Measurements from ENCODE around the gene IRGM. TPM values are rescaled to one million over a fixed set of nuclear protein-coding genes. Genes with fewer than 3 reads are reported as not detected.
"Not testable (repeated sequence)": the region's sequence is repeated elsewhere in the genome, so short reads cannot be mapped to it uniquely, and the experiment has no call there.

IRGM gene
- total RNA-seq, 3 donors from 2014 or later, result 0.66 to 0.80 (median 0.73) TPM

DNA sequence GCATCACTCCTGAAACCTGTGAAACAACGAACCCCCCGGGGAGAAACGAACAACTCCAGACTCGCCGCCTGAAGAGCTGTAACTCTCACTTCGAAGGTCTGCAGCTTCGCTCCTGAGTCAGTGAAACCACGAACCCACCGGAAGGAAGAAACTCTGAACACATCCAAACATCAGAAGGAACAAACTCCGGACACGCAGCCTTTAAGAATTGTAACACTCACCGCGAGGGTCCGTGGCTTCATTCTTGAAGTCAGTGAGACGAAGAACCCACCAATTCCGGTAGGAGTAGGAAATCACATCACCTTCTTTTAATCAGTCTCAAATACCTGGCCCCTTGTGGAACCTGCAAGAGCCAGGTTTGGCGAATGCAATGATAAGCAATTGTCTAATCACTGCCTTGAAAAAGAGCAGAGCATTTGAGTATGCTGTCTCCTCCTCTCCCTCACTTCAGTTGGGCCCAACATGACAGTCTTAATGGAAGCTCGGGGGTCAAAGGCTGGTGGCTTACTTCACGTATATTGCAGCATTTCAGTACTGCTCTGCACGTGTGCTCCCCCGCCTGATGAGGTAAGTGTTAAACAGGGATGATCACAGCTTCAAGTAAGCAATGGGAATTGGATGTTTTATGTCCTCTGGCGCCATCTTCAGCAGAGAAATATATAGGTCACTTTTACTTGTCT lies 473 bp downstream of the IRGM start:
- H3K36me3 ChIP-seq, result no peaks in the 10 kb centered on the region
- no peak overlapping the region for H3K27ac ChIP-seq
- H3K27me3 ChIP-seq, result no peaks in the 10 kb centered on the region
- DNase-seq (ENCODE audit: low spot score in 2 of 2), result peak in 1 of 2 donors; percentile 42
- TF ChIP-seq, protein P1, sequence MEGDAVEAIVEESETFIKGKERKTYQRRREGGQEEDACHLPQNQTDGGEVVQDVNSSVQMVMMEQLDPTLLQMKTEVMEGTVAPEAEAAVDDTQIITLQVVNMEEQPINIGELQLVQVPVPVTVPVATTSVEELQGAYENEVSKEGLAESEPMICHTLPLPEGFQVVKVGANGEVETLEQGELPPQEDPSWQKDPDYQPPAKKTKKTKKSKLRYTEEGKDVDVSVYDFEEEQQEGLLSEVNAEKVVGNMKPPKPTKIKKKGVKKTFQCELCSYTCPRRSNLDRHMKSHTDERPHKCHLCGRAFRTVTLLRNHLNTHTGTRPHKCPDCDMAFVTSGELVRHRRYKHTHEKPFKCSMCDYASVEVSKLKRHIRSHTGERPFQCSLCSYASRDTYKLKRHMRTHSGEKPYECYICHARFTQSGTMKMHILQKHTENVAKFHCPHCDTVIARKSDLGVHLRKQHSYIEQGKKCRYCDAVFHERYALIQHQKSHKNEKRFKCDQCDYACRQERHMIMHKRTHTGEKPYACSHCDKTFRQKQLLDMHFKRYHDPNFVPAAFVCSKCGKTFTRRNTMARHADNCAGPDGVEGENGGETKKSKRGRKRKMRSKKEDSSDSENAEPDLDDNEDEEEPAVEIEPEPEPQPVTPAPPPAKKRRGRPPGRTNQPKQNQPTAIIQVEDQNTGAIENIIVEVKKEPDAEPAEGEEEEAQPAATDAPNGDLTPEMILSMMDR (IDR thresholded peaks at IDR 0.05), result peak; percentile 56 to 82 (median 72)
- TF ChIP-seq POLR2AphosphoS5 (IDR thresholded peaks at IDR 0.05) (peak in 1 of 3 donors; percentile 48), POLR2A (IDR thresholded peaks at IDR 0.05) (no peak)
- intact Hi-C loops (cut with DNase I; ENCODE audit: low total_unique reads), result no loop called here
- H3K4me1 ChIP-seq, result no peaks in the 10 kb centered on the region
- no peak overlapping the region for H3K4me3 ChIP-seq
- H3K9me3 ChIP-seq, result no peaks in the 10 kb centered on the region

- no peak for DNase-seq (ENCODE audit: low spot score in 2 of 2)
- H3K4me3 ChIP-seq, result no peak overlapping the region
- H3K9me3 ChIP-seq, result no peaks in the 10 kb centered on the region
- intact Hi-C loops (cut with DNase I; ENCODE audit: low total_unique reads), result no loop called here
- H3K4me1 ChIP-seq, result no peaks in the 10 kb centered on the region
- H3K27me3 ChIP-seq, result no peaks in the 10 kb centered on the region
- H3K36me3 ChIP-seq, result no peaks in the 10 kb centered on the region
- TF ChIP-seq POLR2A (IDR thresholded peaks at IDR 0.05) (no peak), POLR2AphosphoS5 (IDR thresholded peaks at IDR 0.05) (no peak)
- TF ChIP-seq, protein P1 (IDR thresholded peaks at IDR 0.05), result no peak
- H3K27ac ChIP-seq, result no peak overlapping the region
These were observed 994 bp downstream of the IRGM start for GRCh38 chr5:150847334-150847695.

- DNase-seq (ENCODE audit: low spot score in 2 of 2), result no peak
- Histone ChIP-seq H3K27ac (no peak overlapping the region), H3K4me3 (no peak overlapping the region), H3K9me3 (no peaks in the 10 kb centered on the region), H3K4me1 (no peaks in the 10 kb centered on the region), H3K36me3 (no peaks in the 10 kb centered on the region), H3K27me3 (no peaks in the 10 kb centered on the region)
- intact Hi-C loops (cut with DNase I; ENCODE audit: low total_unique reads), result no loop called here
- TF ChIP-seq, protein P1 (IDR thresholded peaks at IDR 0.05), result no peak
- TF ChIP-seq POLR2A (IDR thresholded peaks at IDR 0.05), result no peak
- TF ChIP-seq POLR2AphosphoS5 (IDR thresholded peaks at IDR 0.05), result no peak
These were observed 1.9 kb downstream of the IRGM start for GRCh38 chr5:150848271-150848670.

DNA sequence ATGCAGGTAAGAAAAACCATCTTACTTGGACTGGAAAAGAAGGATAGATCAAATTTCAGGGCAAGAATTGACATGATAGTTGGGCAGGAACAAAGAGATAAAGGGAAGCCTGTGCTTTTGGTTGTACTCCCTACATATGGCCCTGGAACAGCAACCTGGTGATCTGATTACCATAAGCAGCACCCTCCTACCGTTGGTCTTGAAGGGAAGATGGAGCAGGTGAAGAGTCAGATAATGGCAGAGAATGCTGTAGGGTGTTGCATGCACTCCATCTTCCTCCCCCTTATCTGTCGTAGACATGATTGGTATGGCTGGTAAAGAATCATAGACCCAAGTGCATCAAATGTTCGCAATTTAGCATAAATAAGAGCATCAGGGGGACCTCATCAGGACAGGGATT lies 4.7 kb downstream of the IRGM start:
- no peak for TF ChIP-seq POLR2A (IDR thresholded peaks at IDR 0.05)
- TF ChIP-seq, protein P1 (IDR thresholded peaks at IDR 0.05), result no peak
- no peak for TF ChIP-seq POLR2AphosphoS5 (IDR thresholded peaks at IDR 0.05)
- DNase-seq (ENCODE audit: low spot score in 2 of 2), result no peak
- intact Hi-C loops (cut with DNase I; ENCODE audit: low total_unique reads), result no loop called here
- Histone ChIP-seq H3K9me3 (no peaks in the 10 kb centered on the region), H3K4me1 (no peaks in the 10 kb centered on the region), H3K27me3 (no peaks in the 10 kb centered on the region), H3K4me3 (no peak overlapping the region), H3K36me3 (no peaks in the 10 kb centered on the region), H3K27ac (no peak overlapping the region)

DNA sequence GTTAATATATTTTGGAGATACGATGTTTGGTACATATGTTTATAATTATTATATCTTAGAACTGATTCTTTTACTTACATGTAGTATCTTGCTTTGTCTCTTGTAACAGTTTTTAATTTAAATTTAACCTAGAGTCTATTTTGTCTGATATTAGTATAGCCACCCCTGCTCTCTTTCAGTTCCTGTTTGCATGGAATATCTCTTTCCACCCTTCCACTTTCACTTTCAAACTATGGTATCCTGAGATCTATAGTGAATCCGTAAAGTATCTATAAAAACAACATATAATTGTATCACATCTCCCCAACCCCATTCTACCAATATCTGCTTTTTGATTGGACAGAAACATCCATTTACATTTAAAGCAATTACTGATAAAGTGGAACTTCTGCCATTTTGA lies 7.2 kb downstream of the IRGM start:
- Histone ChIP-seq H3K4me1 (no peaks in the 10 kb centered on the region), H3K4me3 (no peak overlapping the region), H3K27ac (no peak overlapping the region), H3K9me3 (no peaks in the 10 kb centered on the region), H3K27me3 (no peaks in the 10 kb centered on the region), H3K36me3 (no peaks in the 10 kb centered on the region)
- DNase-seq (ENCODE audit: low spot score in 2 of 2), result no peak
- intact Hi-C loops (cut with DNase I; ENCODE audit: low total_unique reads), result no loop called here
- TF ChIP-seq, protein P1 (IDR thresholded peaks at IDR 0.05), result no peak
- no peak for TF ChIP-seq POLR2A (IDR thresholded peaks at IDR 0.05)
- TF ChIP-seq POLR2AphosphoS5 (IDR thresholded peaks at IDR 0.05), result no peak

- H3K27ac ChIP-seq; H3K9me3 ChIP-seq; H3K4me3 ChIP-seq; H3K36me3 ChIP-seq; DNase-seq (ENCODE audit: low spot score in 2 of 2); H3K4me1 ChIP-seq; H3K27me3 ChIP-seq; intact Hi-C loops (cut with DNase I; ENCODE audit: low total_unique reads): not testable (repeated sequence)
These were observed 10.4 kb downstream of the IRGM start for GRCh38 chr5:150856700-150857099.

All from breast epithelium (tissue), 4 donors.